ENCODE data around the gene MUC20.

GRCh38 chr3:195705081-195705991, 15.4 kb upstream of the MUC20 start:
- TF ChIP-seq, protein P1, sequence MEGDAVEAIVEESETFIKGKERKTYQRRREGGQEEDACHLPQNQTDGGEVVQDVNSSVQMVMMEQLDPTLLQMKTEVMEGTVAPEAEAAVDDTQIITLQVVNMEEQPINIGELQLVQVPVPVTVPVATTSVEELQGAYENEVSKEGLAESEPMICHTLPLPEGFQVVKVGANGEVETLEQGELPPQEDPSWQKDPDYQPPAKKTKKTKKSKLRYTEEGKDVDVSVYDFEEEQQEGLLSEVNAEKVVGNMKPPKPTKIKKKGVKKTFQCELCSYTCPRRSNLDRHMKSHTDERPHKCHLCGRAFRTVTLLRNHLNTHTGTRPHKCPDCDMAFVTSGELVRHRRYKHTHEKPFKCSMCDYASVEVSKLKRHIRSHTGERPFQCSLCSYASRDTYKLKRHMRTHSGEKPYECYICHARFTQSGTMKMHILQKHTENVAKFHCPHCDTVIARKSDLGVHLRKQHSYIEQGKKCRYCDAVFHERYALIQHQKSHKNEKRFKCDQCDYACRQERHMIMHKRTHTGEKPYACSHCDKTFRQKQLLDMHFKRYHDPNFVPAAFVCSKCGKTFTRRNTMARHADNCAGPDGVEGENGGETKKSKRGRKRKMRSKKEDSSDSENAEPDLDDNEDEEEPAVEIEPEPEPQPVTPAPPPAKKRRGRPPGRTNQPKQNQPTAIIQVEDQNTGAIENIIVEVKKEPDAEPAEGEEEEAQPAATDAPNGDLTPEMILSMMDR (conservative IDR thresholded peaks at IDR 0.05 in 1 of 2, IDR thresholded peaks at IDR 0.05 in 1 of 2; ENCODE audit: low read depth in 1 of 2, low read length in 2 of 2), result no peak
- no peak for TF ChIP-seq EZH2 (IDR thresholded peaks at IDR 0.05; ENCODE audit: low read length, missing control alignments)
